NCI-H2107 treated with DMSO at 0.1 percent for 48 hours (cell line): ENCODE measurements around the gene RAD51B.

Experiments used
- DNase-seq: peaks from one replicate; lab custom pipeline; 2025; ENCODE audit not compliant: unreplicated experiment; lab: John Stamatoyannopoulos, UW

The RAD51B gene

GRCh38 chr14:68470361-68470760 lies 650.8 kb downstream of the RAD51B start:
- no peak for DNase-seq

GRCh38 chr14:68471029-68471963 lies 651.7 kb downstream of the RAD51B start:
- no peak for DNase-seq

- no peak for DNase-seq
These were observed 652.5 kb downstream of the RAD51B start for GRCh38 chr14:68471964-68472508.

GRCh38 chr14:68473069-68473468 lies 653.5 kb downstream of the RAD51B start:
- DNase-seq = no peak

- no peak for DNase-seq
These were observed 654.2 kb downstream of the RAD51B start for GRCh38 chr14:68473794-68474193.

GRCh38 chr14:68474741-68475140 lies 655.2 kb downstream of the RAD51B start:
- DNase-seq = no peak

GRCh38 chr14:68475802-68476201 lies 656.2 kb downstream of the RAD51B start:
- DNase-seq = no peak

- no peak for DNase-seq
These were observed 656.9 kb downstream of the RAD51B start for GRCh38 chr14:68476212-68477109.

GRCh38 chr14:68477110-68477455 lies 657.5 kb downstream of the RAD51B start:
- no peak for DNase-seq

GRCh38 chr14:68477461-68478085 lies 658.0 kb downstream of the RAD51B start:
- DNase-seq = no peak

GRCh38 chr14:68479247-68479646 lies 659.7 kb downstream of the RAD51B start:
- DNase-seq = no peak

GRCh38 chr14:68482018-68482417 lies 662.4 kb downstream of the RAD51B start:
- no peak for DNase-seq

- DNase-seq = no peak
These were observed 663.3 kb downstream of the RAD51B start for GRCh38 chr14:68482772-68483395.

GRCh38 chr14:68486033-68486732 lies 666.6 kb downstream of the RAD51B start:
- no peak for DNase-seq

- no peak for DNase-seq
These were observed 667.2 kb downstream of the RAD51B start for GRCh38 chr14:68486809-68487208.

- DNase-seq = no peak
These were observed 668.4 kb downstream of the RAD51B start for GRCh38 chr14:68487805-68488590.

- DNase-seq = no peak
These were observed 672.2 kb downstream of the RAD51B start for GRCh38 chr14:68491793-68492192.

GRCh38 chr14:68492381-68493151 lies 673.0 kb downstream of the RAD51B start:
- no peak for DNase-seq
